ENCODE measurements around the gene ELMO3.

DNA sequence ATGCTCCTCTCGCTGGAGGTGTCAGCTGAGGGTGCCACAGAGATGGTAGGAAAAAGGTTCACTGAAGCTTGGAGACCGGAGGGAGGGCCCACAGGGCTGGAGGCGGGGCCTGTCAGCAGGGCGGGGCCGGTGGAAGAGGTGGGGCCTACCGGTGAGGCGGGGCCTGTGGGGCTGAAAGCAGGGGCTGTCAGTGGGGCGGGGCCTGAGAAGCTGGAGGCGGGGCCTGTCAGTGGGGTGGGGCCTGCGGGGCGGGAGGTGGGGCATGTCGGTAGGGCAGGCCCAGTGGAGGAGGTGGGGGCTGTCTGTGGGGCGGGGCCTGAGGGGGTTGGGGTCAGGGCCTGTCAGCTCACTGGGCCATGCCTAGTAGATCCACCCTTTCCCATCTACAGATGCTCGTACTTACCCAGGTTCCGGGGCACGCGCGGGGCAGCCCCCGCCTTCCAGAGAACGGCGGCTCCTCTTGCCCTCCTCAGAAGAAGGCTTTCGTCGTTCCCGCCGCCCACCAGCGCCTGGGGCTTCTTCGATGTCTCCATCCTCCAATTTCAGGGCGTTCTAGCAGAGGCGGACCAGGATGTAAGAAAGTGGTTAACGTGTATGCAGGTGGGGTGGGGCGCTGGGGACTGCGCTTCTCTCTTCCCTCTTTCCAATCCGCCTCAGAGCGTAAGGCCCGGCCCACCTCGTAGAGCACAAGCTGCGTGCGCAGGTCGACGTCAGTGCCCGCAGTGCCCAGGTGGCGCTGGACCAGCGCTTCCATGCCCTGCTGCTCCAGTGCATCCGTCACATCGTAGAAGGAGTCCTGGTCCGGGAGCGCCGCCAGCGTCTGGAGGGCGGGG is 37.8 kb downstream of the ELMO3 start:
- no peak for TF ChIP-seq RXRA (IDR thresholded peaks at IDR 0.05)
- TF ChIP-seq, protein P1, sequence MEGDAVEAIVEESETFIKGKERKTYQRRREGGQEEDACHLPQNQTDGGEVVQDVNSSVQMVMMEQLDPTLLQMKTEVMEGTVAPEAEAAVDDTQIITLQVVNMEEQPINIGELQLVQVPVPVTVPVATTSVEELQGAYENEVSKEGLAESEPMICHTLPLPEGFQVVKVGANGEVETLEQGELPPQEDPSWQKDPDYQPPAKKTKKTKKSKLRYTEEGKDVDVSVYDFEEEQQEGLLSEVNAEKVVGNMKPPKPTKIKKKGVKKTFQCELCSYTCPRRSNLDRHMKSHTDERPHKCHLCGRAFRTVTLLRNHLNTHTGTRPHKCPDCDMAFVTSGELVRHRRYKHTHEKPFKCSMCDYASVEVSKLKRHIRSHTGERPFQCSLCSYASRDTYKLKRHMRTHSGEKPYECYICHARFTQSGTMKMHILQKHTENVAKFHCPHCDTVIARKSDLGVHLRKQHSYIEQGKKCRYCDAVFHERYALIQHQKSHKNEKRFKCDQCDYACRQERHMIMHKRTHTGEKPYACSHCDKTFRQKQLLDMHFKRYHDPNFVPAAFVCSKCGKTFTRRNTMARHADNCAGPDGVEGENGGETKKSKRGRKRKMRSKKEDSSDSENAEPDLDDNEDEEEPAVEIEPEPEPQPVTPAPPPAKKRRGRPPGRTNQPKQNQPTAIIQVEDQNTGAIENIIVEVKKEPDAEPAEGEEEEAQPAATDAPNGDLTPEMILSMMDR (IDR thresholded peaks at IDR 0.05; ENCODE audit: low read depth, low read length, missing input control): no peak
